MCF 10A (cell line): Measurements from ENCODE around the gene GBA3. TPM values are rescaled to one million over a fixed set of nuclear protein-coding genes. Genes with fewer than 3 reads are reported as not detected.

Source experiments
- BruUV-seq: library from RNA; stranded (reverse); fragments of 400-500 nt; replicated peaks from 2 replicates; lab custom pipeline; 2021; lab: Mats Ljungman, UMichigan
- CTCF ChIA-PET: fragments of 300-600 bp; sonication (Branson Sonifier 250); formaldehyde crosslinking; extraction: SDS; loops from one replicate; lab custom pipeline; 2021; ENCODE audit warnings: antibody characterized with exemption, inconsistent platforms; lab: Yijun Ruan, JAX
- POLR2A ChIA-PET: fragments of 300-600, 350-650 bp; sonication (Branson Sonifier 250); formaldehyde crosslinking; extraction: SDS; loops from one replicate; lab custom pipeline; 2020; ENCODE audit warnings: antibody characterized with exemption, inconsistent platforms; lab: Yijun Ruan, JAX
- DNase-seq: peaks from one replicate; pipeline ENCODE4 v3.0.0-alpha.2; 2018; ENCODE audit not compliant: unreplicated experiment
- H3K27ac Mint-ChIP-seq: one replicate; pipeline ENCODE4 v1.8.0; 2022; ENCODE audit warnings: mild to moderate bottlenecking, low read depth, mixed read lengths; ENCODE audit not compliant: unreplicated experiment
- H3K27me3 Mint-ChIP-seq: one replicate; pipeline ENCODE4 v1.8.0; 2022; ENCODE audit warnings: mixed read lengths; ENCODE audit not compliant: insufficient read depth, unreplicated experiment
- H3K36me3 Mint-ChIP-seq: one replicate; pipeline ENCODE4 v1.8.0; 2022; ENCODE audit warnings: mild to moderate bottlenecking, moderate library complexity, mixed read lengths; ENCODE audit not compliant: insufficient read depth, unreplicated experiment
- H3K4me1 Mint-ChIP-seq: one replicate; pipeline ENCODE4 v1.8.0; 2022; ENCODE audit warnings: mixed read lengths; ENCODE audit not compliant: insufficient read depth, unreplicated experiment
- H3K4me3 Mint-ChIP-seq: one replicate; pipeline ENCODE4 v1.8.0; 2022; ENCODE audit warnings: mild to moderate bottlenecking, moderate library complexity, mixed read lengths; ENCODE audit not compliant: unreplicated experiment
- H3K9me3 Mint-ChIP-seq: one replicate; pipeline ENCODE4 v1.8.0; 2022; ENCODE audit warnings: mixed read lengths; ENCODE audit not compliant: unreplicated experiment
- CTCF ChIP-seq: fragments of 200-600 bp; IDR thresholded peaks from one replicate; pipeline ENCODE4 v1.8.0; 2022; ENCODE audit warnings: antibody characterized with exemption, mild to moderate bottlenecking; ENCODE audit not compliant: unreplicated experiment
- intact Hi-C: fragments of 100-400 bp; cut with micrococcal nuclease; formaldehyde crosslinking; loops from 2 replicates; pipeline ENCODE4 v1.14.1; 2022
- total RNA-seq: library from RNA; stranded (reverse); gene quantifications from 2 replicates; pipeline ENCODE4 v1.2.3, GENCODE V29; 2022

Gene GBA3
- total RNA-seq, 1 experiment from 2014 or later = not detected

- H3K27ac Mint-ChIP-seq = no peak overlapping the region
- no TSS peak for BruUV-seq
- TF ChIP-seq CTCF = no peak
- no peaks in the 10 kb centered on the region for H3K36me3 Mint-ChIP-seq
- ChIA-PET POLR2A (interaction anchor here (1.1 kb wide), 1 partner anchor 9 kb away, joined by 3 read pairs; no protein-coding TSS in a partner anchor), CTCF (interaction anchor here (1.1 to 1.8 kb wide), 4 partner anchors 9 to 884 kb away, joined by 3 to 6 read pairs (median 5); partner anchors contain the start of gene GBA3)
- no peaks in the 10 kb centered on the region for H3K27me3 Mint-ChIP-seq
- no peak for DNase-seq
- no peaks in the 10 kb centered on the region for H3K9me3 Mint-ChIP-seq
- H3K4me1 Mint-ChIP-seq = peaks cover 6% of the 10 kb centered on the region
- intact Hi-C loops = no loop called here
- H3K4me3 Mint-ChIP-seq = no peak overlapping the region
Measured at GRCh38 chr4:22672944-22673343, 19.8 kb upstream of the GBA3 start.

- TF ChIP-seq CTCF = no peak
- ChIA-PET POLR2A (no interaction called here), CTCF (no interaction called here)
- no peak for DNase-seq
- no peak overlapping the region for H3K4me3 Mint-ChIP-seq
- BruUV-seq = no TSS peak
- no peaks in the 10 kb centered on the region for H3K9me3 Mint-ChIP-seq
- intact Hi-C loops = no loop called here
- H3K27ac Mint-ChIP-seq = peak overlapping the region; percentile 65
- no peaks in the 10 kb centered on the region for H3K27me3 Mint-ChIP-seq
- H3K4me1 Mint-ChIP-seq = peaks cover 6% of the 10 kb centered on the region
- H3K36me3 Mint-ChIP-seq = no peaks in the 10 kb centered on the region
Measured at GRCh38 chr4:22674700-22675099, 18.0 kb upstream of the GBA3 start.

- no peak overlapping the region for H3K27ac Mint-ChIP-seq
- no peak for DNase-seq
- no peak overlapping the region for H3K4me3 Mint-ChIP-seq
- POLR2A ChIA-PET = no interaction called here
- intact Hi-C loops = no loop called here
- H3K4me1 Mint-ChIP-seq = peaks cover 6% of the 10 kb centered on the region
- H3K36me3 Mint-ChIP-seq = no peaks in the 10 kb centered on the region
- no TSS peak for BruUV-seq
- no peak for TF ChIP-seq CTCF
- no peaks in the 10 kb centered on the region for H3K27me3 Mint-ChIP-seq
- CTCF ChIA-PET = interaction anchor here (1.2 to 1.3 kb wide), 2 partner anchors 11 to 287 kb away, joined by 3 to 5 read pairs; no protein-coding TSS in a partner anchor
- H3K9me3 Mint-ChIP-seq = no peaks in the 10 kb centered on the region
Measured at GRCh38 chr4:22676063-22676462, 16.7 kb upstream of the GBA3 start.

GRCh38 chr4:22677780-22678179 is 15.0 kb upstream of the GBA3 start:
- intact Hi-C loops = no loop called here
- CTCF ChIA-PET = interaction anchor here (1.0 kb wide), 2 partner anchors 14 to 70 kb away, joined by 3 to 5 read pairs; no protein-coding TSS in a partner anchor
- Mint-ChIP-seq H3K27me3 (no peaks in the 10 kb centered on the region), H3K4me3 (no peak overlapping the region), H3K27ac (no peak overlapping the region), H3K36me3 (no peaks in the 10 kb centered on the region), H3K4me1 (peaks cover 6% of the 10 kb centered on the region), H3K9me3 (no peaks in the 10 kb centered on the region)
- DNase-seq = no peak
- TF ChIP-seq CTCF = no peak
- BruUV-seq = no TSS peak
- POLR2A ChIA-PET = no interaction called here
